HG03460 (cell line): ENCODE results near the gene CDK6.
A peak's percentile ranks its signal among the peaks of the same experiment; 100 is the strongest.

ENCODE experiments used
- ATAC-seq: cut with Tn5 transposase; IDR thresholded peaks from one replicate; pipeline ENCODE4 v1.9.1; 2021; ENCODE audit not compliant: unreplicated experiment

CDK6 gene

GRCh38 chr7:92685136-92686042 lies 151.0 kb downstream of the CDK6 start:
- ATAC-seq = no peak

- ATAC-seq = no peak
Observed at GRCh38 chr7:92684274-92684673, 152.1 kb downstream of the CDK6 start.

GRCh38 chr7:92682903-92683539 lies 153.4 kb downstream of the CDK6 start:
- ATAC-seq = no peak

- ATAC-seq = no peak
Observed at GRCh38 chr7:92682330-92682729, 154.0 kb downstream of the CDK6 start.

- ATAC-seq = no peak
Observed at GRCh38 chr7:92681633-92682032, 154.7 kb downstream of the CDK6 start.

GRCh38 chr7:92680442-92680841 lies 155.9 kb downstream of the CDK6 start:
- no peak for ATAC-seq

GRCh38 chr7:92678291-92678920 lies 158.0 kb downstream of the CDK6 start:
- no peak for ATAC-seq

- ATAC-seq = peak; percentile 66
Observed at GRCh38 chr7:92674379-92674778, 162.0 kb downstream of the CDK6 start.

- ATAC-seq = no peak
Observed at GRCh38 chr7:92671505-92672169, 164.7 kb downstream of the CDK6 start.

GRCh38 chr7:92670204-92670851 lies 166.0 kb downstream of the CDK6 start:
- no peak for ATAC-seq

GRCh38 chr7:92669616-92670165 lies 166.7 kb downstream of the CDK6 start:
- ATAC-seq = no peak

- ATAC-seq = no peak
Observed at GRCh38 chr7:92668564-92668963, 167.8 kb downstream of the CDK6 start.

GRCh38 chr7:92667816-92668535 lies 168.4 kb downstream of the CDK6 start:
- no peak for ATAC-seq

- ATAC-seq = no peak
Observed at GRCh38 chr7:92665926-92666325, 170.4 kb downstream of the CDK6 start.

- no peak for ATAC-seq
Observed at GRCh38 chr7:92661651-92662050, 174.7 kb downstream of the CDK6 start.

- no peak for ATAC-seq
Observed at GRCh38 chr7:92658671-92659070, 177.7 kb downstream of the CDK6 start.

GRCh38 chr7:92657391-92657790 lies 179.0 kb downstream of the CDK6 start:
- ATAC-seq = no peak

- ATAC-seq = no peak
Observed at GRCh38 chr7:92656121-92656520, 180.3 kb downstream of the CDK6 start.

GRCh38 chr7:92655346-92655884 lies 181.0 kb downstream of the CDK6 start:
- ATAC-seq = no peak

- ATAC-seq = no peak
Observed at GRCh38 chr7:92653136-92653535, 183.2 kb downstream of the CDK6 start.
